Measurements from ENCODE around the gene SCTR.

The SCTR gene

DNA sequence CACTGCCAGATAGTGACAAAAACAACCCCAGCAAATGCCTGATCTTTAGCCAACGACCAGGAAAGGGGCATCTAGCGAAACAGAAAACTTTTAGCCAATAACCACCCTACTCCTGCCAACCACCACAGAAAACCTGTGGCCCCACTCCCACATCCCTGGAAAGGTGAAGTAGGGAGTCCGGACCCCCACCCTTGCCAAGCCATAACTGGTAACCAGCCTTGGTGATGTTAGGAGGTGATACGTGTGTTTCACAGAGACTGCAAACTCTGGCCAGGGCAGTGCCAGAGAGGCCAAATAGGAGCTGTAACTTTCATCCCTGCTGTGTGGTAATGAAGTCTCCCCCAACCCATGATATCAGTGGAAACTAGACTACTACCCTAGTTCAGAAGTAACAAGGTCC lies 27.6 kb downstream of the SCTR start:
- FAIRE-seq (no peak), DNase-seq (ENCODE audit: insufficient read length, low spot score) (no peak)
- TF ChIP-seq, protein P1, sequence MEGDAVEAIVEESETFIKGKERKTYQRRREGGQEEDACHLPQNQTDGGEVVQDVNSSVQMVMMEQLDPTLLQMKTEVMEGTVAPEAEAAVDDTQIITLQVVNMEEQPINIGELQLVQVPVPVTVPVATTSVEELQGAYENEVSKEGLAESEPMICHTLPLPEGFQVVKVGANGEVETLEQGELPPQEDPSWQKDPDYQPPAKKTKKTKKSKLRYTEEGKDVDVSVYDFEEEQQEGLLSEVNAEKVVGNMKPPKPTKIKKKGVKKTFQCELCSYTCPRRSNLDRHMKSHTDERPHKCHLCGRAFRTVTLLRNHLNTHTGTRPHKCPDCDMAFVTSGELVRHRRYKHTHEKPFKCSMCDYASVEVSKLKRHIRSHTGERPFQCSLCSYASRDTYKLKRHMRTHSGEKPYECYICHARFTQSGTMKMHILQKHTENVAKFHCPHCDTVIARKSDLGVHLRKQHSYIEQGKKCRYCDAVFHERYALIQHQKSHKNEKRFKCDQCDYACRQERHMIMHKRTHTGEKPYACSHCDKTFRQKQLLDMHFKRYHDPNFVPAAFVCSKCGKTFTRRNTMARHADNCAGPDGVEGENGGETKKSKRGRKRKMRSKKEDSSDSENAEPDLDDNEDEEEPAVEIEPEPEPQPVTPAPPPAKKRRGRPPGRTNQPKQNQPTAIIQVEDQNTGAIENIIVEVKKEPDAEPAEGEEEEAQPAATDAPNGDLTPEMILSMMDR (IDR thresholded peaks at IDR 0.05; ENCODE audit: insufficient read depth, missing control alignments) = no peak

DNA sequence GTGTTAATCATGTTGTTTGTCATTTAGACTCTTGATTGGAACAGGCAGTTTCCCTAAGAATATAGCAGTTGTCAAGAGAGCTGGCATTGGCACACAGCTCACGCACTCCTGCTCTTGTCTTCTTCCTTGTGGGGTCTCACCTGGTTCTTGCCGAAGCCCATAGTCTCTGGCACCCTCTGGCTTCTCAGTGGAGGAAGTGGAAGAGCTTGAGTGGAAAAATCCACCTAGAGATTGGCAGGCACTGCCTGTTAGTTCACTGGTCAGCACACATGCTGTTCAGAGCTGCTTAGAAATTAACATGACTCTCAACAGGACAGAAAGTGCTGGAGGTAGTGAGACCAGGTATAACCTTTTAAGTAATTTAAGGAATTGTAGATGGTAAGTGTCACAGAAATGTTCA lies 28.3 kb downstream of the SCTR start:
- TF ChIP-seq, protein P1 (IDR thresholded peaks at IDR 0.05; ENCODE audit: insufficient read depth, missing control alignments) = no peak
- FAIRE-seq (no peak), DNase-seq (ENCODE audit: insufficient read length, low spot score) (no peak)

GRCh38 chr2:119494163-119494790 lies 30.0 kb downstream of the SCTR start:
- TF ChIP-seq, protein P1 (IDR thresholded peaks at IDR 0.05; ENCODE audit: insufficient read depth, missing control alignments) = no peak
- DNase-seq (ENCODE audit: insufficient read length, low spot score) = no peak
- FAIRE-seq = no peak

DNA sequence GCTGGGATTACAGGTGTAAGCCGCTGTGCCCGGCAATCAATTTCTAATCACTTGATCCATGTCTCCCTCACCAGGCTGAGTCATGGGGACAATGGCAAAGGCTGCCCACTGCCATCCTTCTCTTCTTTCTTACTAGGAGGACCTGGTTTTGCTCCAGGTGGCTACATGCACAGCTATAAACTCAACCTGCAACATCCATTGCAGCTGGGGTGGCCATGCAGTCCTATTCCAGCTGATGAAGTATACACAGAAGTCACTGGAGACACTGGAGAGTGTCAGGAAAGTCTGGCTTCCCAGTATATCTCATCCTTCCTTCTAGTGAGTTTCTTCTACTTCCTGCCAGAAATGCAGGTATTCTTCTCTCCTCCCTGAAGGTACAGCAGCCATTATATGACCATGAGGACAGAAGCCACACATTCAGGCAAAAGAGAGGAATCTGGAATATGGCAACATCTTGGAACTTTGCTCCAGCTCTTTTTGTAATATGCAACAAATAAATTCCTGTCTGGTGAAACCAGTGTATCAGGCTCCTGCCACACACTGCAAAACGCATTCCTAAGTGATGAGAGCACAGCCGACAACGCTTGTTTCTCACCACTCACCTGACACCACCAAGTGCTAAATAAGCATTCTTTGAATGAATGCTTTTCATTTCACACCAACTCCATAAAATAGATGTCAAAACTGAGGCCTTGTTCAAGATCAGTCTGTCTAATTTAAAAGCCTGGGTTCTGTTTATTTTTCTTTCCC lies 32.3 kb downstream of the SCTR start:
- TF ChIP-seq, protein P1 (IDR thresholded peaks at IDR 0.05; ENCODE audit: insufficient read depth, missing control alignments) = no peak
- FAIRE-seq (no peak), DNase-seq (ENCODE audit: insufficient read length, low spot score) (no peak)

- TF ChIP-seq, protein P1 (IDR thresholded peaks at IDR 0.05; ENCODE audit: insufficient read depth, missing control alignments) = no peak
- no peak for DNase-seq (ENCODE audit: insufficient read length, low spot score)
- no peak for FAIRE-seq
Observed at GRCh38 chr2:119490653-119491195, 33.6 kb downstream of the SCTR start.

DNA sequence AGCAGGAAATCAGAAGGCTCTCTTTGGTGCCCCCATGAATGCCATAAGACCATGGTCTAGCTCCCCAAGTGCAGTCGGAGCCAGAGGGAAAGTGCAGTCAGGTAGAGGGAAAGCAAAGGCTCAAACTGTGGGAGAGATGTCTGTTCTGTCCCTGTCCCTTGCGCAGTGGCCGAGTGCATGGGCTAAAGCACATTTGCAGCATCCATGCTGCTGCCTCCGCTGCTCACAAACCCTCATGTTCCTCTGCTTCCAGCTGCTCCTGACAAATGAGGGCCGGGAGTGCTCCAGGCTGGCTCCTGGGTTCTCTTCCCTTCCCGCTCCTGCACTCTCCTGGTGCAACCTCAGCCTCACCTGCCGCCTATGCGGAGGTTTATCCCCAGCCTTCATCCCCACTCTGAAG lies 34.2 kb downstream of the SCTR start:
- TF ChIP-seq, protein P1 (IDR thresholded peaks at IDR 0.05; ENCODE audit: insufficient read depth, missing control alignments) = no peak
- DNase-seq (ENCODE audit: insufficient read length, low spot score) (no peak), FAIRE-seq (no peak)

Measured in D721Med (cell line).